Vagina (tissue), 2 donors: ENCODE measurements around the gene PARD3.

Experiments
- POLR2A ChIP-seq, 2 donors: fragments of 450-650 bp; IDR thresholded peaks; one replicate each; pipeline ENCODE4 v1.6.1; 2017; ENCODE audit warnings: antibody characterized with exemption in 2 of 2, mild to moderate bottlenecking in 2 of 2, moderate library complexity in 2 of 2
- TF ChIP-seq, protein P1 (sequence below), 3 experiments: fragments of 450-650 bp in 2 of 3; fragments of 200-600 bp in 1 of 3; sonication (generic) in 1 of 3; IDR thresholded peaks; one replicate each; pipeline ENCODE4 v1.5.1; 2017 to 2019; ENCODE audit warnings: antibody characterized with exemption in 3 of 3, mild to moderate bottlenecking in 2 of 3, moderate library complexity in 2 of 3

DNA sequence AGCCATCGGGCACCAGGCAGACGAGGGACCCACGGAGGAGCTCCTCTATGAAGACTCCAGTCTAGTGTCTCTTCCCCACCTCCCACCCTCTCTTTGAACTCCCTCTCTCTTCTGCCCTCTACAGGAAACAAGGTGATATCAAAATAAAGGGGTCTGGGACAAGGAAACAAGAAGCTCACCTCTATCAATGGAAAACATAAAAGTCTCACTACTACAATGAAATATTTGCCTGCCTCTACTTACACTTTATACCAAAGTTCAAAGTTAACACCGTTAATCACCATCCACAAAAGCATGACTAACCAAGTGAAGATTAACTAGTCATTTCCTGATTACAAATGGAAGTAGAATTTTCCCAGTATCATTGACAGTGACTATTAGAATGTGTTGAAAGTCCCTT, 82.2 kb downstream of the PARD3 start:
- TF ChIP-seq, protein P1, sequence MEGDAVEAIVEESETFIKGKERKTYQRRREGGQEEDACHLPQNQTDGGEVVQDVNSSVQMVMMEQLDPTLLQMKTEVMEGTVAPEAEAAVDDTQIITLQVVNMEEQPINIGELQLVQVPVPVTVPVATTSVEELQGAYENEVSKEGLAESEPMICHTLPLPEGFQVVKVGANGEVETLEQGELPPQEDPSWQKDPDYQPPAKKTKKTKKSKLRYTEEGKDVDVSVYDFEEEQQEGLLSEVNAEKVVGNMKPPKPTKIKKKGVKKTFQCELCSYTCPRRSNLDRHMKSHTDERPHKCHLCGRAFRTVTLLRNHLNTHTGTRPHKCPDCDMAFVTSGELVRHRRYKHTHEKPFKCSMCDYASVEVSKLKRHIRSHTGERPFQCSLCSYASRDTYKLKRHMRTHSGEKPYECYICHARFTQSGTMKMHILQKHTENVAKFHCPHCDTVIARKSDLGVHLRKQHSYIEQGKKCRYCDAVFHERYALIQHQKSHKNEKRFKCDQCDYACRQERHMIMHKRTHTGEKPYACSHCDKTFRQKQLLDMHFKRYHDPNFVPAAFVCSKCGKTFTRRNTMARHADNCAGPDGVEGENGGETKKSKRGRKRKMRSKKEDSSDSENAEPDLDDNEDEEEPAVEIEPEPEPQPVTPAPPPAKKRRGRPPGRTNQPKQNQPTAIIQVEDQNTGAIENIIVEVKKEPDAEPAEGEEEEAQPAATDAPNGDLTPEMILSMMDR (IDR thresholded peaks at IDR 0.05), result no peak
- TF ChIP-seq POLR2A (IDR thresholded peaks at IDR 0.05), result no peak
